Mesenchymal stem cell (in vitro differentiated cells and primary cell): ENCODE measurements around the gene EPHB6. TPM values are rescaled to one million over a fixed set of nuclear protein-coding genes. Genes with fewer than 3 reads are reported as not detected.

Experiments used
- DNase-seq: peaks from one replicate; pipeline ENCODE4 v3.0.0-alpha.2; 2013
- H2AFZ ChIP-seq: one replicate; pipeline ENCODE4 v1.6.1; 2013; ENCODE audit warnings: low read depth, mild to moderate bottlenecking, control low read depth, inconsistent platforms, low read length, moderate library complexity
- H2AK5ac ChIP-seq: 2 replicates; pipeline ENCODE4 v1.6.1; 2013; ENCODE audit warnings: low read length, moderate library complexity, mild to moderate bottlenecking, inconsistent platforms; ENCODE audit not compliant: severe bottlenecking
- H2BK120ac ChIP-seq: one replicate; pipeline ENCODE4 v1.6.1; 2013; ENCODE audit warnings: low read depth, mild to moderate bottlenecking, inconsistent platforms, low read length, moderate library complexity
- H2BK12ac ChIP-seq, 2 experiments: one replicate each; pipeline ENCODE4 v1.6.1; 2013; ENCODE audit warnings: inconsistent platforms in 2 of 2, low read length in 2 of 2, mild to moderate bottlenecking in 2 of 2, moderate library complexity in 2 of 2, control low read depth in 1 of 2
- H2BK15ac ChIP-seq: one replicate; pipeline ENCODE4 v1.6.1; 2013; ENCODE audit warnings: mild to moderate bottlenecking, low read depth, inconsistent platforms; ENCODE audit not compliant: poor library complexity, severe bottlenecking
- H2BK5ac ChIP-seq: 2 replicates; pipeline ENCODE4 v1.6.1; 2013; ENCODE audit warnings: low read depth, mild to moderate bottlenecking, low read length, control low read depth, inconsistent platforms; ENCODE audit not compliant: poor library complexity, severe bottlenecking
- H3K14ac ChIP-seq, 2 experiments: one replicate each; pipeline ENCODE4 v1.6.1; 2013; ENCODE audit warnings: inconsistent platforms in 2 of 2, low read length in 2 of 2, control low read depth in 1 of 2, mild to moderate bottlenecking in 1 of 2, moderate library complexity in 1 of 2
- H3K18ac ChIP-seq, 2 experiments: one replicate each; pipeline ENCODE4 v1.6.1; 2013; ENCODE audit warnings: inconsistent platforms in 2 of 2, low read length in 2 of 2, control low read depth in 1 of 2, low read depth in 1 of 2, mild to moderate bottlenecking in 1 of 2
- H3K23ac ChIP-seq, 2 experiments: one replicate each; pipeline ENCODE4 v1.6.1; 2013; ENCODE audit warnings: inconsistent platforms in 2 of 2, low read length in 2 of 2, mild to moderate bottlenecking in 2 of 2, moderate library complexity in 2 of 2, control low read depth in 1 of 2
- H3K27ac ChIP-seq: 2 replicates; pipeline ENCODE4 v1.5.1; 2013; ENCODE audit warnings: mild to moderate bottlenecking, moderate library complexity, low read length, control low read depth, inconsistent platforms; ENCODE audit not compliant: poor library complexity, severe bottlenecking
- H3K27me3 ChIP-seq, 2 experiments: 2 replicates each; pipeline versions ENCODE4 v1.6.1 to v1.7.0; 2013; ENCODE audit warnings: low read length in 2 of 2, mild to moderate bottlenecking in 2 of 2, moderate library complexity in 2 of 2, control low read depth in 1 of 2, inconsistent platforms in 1 of 2; ENCODE audit not compliant: control insufficient read depth in 1 of 2, insufficient read depth in 1 of 2
- H3K36me3 ChIP-seq, 2 experiments: 2 replicates each; pipeline versions ENCODE4 v1.6.1 to v1.7.0; 2013; ENCODE audit warnings: low read length in 2 of 2, control low read depth in 1 of 2, inconsistent platforms in 1 of 2, low read depth in 1 of 2, mild to moderate bottlenecking in 1 of 2; ENCODE audit not compliant: insufficient read depth in 2 of 2, control insufficient read depth in 1 of 2
- H3K4ac ChIP-seq, 2 experiments: one replicate each; pipeline ENCODE4 v1.6.1; 2013; ENCODE audit warnings: inconsistent platforms in 2 of 2, low read length in 2 of 2, mild to moderate bottlenecking in 2 of 2, moderate library complexity in 2 of 2, control low read depth in 1 of 2, low read depth in 1 of 2
- H3K4me1 ChIP-seq: 2 replicates; pipeline ENCODE4 v1.6.1; 2013; ENCODE audit warnings: low read depth, low read length, control low read depth; ENCODE audit not compliant: control insufficient read depth, insufficient read depth
- H3K4me2 ChIP-seq: 2 replicates; pipeline ENCODE4 v1.6.1; 2013; ENCODE audit warnings: low read length, mild to moderate bottlenecking, inconsistent platforms; ENCODE audit not compliant: poor library complexity, severe bottlenecking
- H3K4me3 ChIP-seq, 2 experiments: 2 replicates each; pipeline versions ENCODE4 v1.5.1 to v1.7.0; 2013; ENCODE audit warnings: low read length in 2 of 2, mild to moderate bottlenecking in 2 of 2, control low read depth in 1 of 2, low read depth in 1 of 2; ENCODE audit not compliant: insufficient read depth in 1 of 2
- H3K79me1 ChIP-seq: replicated peaks from 2 replicates; pipeline ENCODE4 v1.6.1; 2013; ENCODE audit warnings: mild to moderate bottlenecking, control low read depth, low read length, inconsistent platforms; ENCODE audit not compliant: poor library complexity, severe bottlenecking
- H3K9ac ChIP-seq: 2 replicates; pipeline ENCODE4 v1.7.0; 2013; ENCODE audit warnings: mild to moderate bottlenecking, low read length, moderate library complexity
- H3K9me3 ChIP-seq: 2 replicates; pipeline ENCODE4 v1.7.0; 2013; ENCODE audit warnings: mild to moderate bottlenecking, low read length; ENCODE audit not compliant: control insufficient read depth
- H4K8ac ChIP-seq: one replicate; pipeline ENCODE4 v1.6.1; 2013; ENCODE audit warnings: inconsistent platforms, mild to moderate bottlenecking, low read length, moderate library complexity
- H4K91ac ChIP-seq: one replicate; pipeline ENCODE4 v1.6.1; 2013; ENCODE audit warnings: mild to moderate bottlenecking, low read length, inconsistent platforms
- WGBS: methylation state at CpG from one replicate; pipeline ENCODE4 v1.1.7; 2013; ENCODE audit warnings: mixed read lengths; 5-methylcytosine and 5-hydroxymethylcytosine counted together
- polyA plus RNA-seq, 2 experiments: library from polyadenylated mRNA; stranded (reverse); fragments of 200-250 nt; gene quantifications; one replicate each; pipeline ENCODE4 v1.2.3, GENCODE V29; 2013

The EPHB6 gene, protein sequence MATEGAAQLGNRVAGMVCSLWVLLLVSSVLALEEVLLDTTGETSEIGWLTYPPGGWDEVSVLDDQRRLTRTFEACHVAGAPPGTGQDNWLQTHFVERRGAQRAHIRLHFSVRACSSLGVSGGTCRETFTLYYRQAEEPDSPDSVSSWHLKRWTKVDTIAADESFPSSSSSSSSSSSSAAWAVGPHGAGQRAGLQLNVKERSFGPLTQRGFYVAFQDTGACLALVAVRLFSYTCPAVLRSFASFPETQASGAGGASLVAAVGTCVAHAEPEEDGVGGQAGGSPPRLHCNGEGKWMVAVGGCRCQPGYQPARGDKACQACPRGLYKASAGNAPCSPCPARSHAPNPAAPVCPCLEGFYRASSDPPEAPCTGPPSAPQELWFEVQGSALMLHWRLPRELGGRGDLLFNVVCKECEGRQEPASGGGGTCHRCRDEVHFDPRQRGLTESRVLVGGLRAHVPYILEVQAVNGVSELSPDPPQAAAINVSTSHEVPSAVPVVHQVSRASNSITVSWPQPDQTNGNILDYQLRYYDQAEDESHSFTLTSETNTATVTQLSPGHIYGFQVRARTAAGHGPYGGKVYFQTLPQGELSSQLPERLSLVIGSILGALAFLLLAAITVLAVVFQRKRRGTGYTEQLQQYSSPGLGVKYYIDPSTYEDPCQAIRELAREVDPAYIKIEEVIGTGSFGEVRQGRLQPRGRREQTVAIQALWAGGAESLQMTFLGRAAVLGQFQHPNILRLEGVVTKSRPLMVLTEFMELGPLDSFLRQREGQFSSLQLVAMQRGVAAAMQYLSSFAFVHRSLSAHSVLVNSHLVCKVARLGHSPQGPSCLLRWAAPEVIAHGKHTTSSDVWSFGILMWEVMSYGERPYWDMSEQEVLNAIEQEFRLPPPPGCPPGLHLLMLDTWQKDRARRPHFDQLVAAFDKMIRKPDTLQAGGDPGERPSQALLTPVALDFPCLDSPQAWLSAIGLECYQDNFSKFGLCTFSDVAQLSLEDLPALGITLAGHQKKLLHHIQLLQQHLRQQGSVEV
- 0.33 TPM for polyA plus RNA-seq (2013, experiment 1 of 2)
- polyA plus RNA-seq (2013, experiment 2 of 2) = 0.67 TPM

DNA sequence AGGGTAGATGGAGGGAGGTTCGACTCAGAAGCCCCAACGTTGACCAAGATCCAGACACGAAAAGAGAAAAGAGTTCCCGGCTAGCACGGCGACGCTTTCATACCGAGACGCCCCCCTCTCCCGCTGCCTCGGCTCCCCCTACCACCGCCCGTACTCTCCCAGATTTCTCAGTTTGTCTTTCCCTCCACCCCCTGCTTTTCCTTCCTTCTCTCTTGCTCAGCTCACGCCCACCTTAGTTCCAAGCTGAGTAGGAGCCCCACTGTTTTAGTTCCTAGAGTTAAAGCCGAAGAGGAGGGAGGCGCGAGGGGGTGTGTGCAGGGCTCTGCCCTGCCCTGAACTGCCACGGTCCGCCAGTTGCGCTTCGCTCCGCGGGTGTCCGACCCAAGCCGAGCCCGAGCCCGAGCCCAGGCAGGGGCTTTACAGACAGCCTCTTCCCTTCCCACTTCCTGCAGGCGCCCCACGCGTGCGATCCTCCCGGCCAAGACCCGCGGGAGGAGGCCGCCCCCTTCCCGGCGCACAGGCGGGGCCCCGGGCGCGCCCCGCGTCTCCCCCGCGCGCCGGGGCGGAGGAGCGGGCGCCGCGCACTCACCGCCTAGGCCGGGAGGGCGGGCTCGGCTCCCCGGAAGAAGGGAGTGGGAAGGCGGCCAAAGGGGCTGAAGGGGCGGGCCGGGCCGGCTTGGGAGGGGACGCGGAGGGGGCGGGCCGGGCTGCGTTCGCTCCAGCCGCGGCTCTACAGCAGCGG, at the start of gene EPHB6:
TSS of gene EPHB6 (plus strand) at position 705 of the 742 bp plus-strand sequence. CDS start 8,152 bp downstream, outside the sequence.
- Histone ChIP-seq H3K23ac (peak within 1 kb of the TSS in 1 of 2 experiments; percentile 14), H2AK5ac (no peak within 1 kb of the TSS)

DNA sequence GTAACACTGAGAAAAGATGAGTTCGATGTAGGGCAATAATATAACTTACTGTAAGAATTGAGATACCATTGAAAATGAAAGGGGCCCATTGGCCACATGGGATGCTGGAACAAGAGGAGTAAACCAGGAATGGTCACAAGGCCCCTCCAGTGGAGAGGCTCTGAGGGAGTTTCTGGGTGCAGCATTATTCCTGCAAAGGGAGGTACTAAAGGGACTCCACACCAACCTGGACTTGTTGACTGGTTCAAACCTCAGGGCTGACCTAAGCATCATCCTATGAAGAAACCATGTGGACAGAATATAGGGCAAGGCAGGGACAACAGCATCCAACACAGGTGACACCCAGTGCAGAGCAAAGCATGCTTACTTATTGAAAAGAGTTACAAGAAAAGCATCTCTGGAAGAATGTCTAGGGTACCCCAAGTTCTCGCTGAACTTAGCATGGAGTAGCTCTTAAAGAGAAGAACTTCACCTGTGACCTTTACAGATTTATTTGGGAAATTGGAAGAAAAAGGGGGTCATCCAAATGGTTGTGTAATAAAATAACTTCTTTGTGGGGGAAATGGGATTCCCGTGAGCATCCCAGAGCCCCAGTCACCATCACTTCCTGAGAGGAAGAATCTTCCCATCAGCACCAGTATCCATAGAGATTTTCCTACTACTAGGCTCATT, 49.4 kb upstream of the EPHB6 start:
- H3K27me3 ChIP-seq = peaks cover 50 to 81% of the 10 kb centered on the region in 2 experiments
- H2BK5ac ChIP-seq = no peak overlapping the region
- H2AK5ac ChIP-seq = no peak overlapping the region
- DNase-seq = no peak
- no peak overlapping the region for H2BK15ac ChIP-seq
- no peak overlapping the region for H3K9ac ChIP-seq
- no peak overlapping the region for H4K8ac ChIP-seq
- H3K27ac ChIP-seq = no peak overlapping the region
- H3K4me1 ChIP-seq = no peaks in the 10 kb centered on the region
- no peak overlapping the region for H3K18ac ChIP-seq
- no peaks in the 10 kb centered on the region for H3K79me1 ChIP-seq
- no peak overlapping the region for H2AFZ ChIP-seq
- no peak overlapping the region for H3K14ac ChIP-seq
- WGBS = 96% methylated on average over 2 of the region's 3 CpGs
- H3K36me3 ChIP-seq = no peaks in the 10 kb centered on the region
- H3K23ac ChIP-seq = no peak overlapping the region
- H3K9me3 ChIP-seq = no peaks in the 10 kb centered on the region
- no peak overlapping the region for H3K4me3 ChIP-seq
- no peak overlapping the region for H2BK120ac ChIP-seq
- H3K4me2 ChIP-seq = no peak overlapping the region
- no peak overlapping the region for H4K91ac ChIP-seq
- H2BK12ac ChIP-seq = no peak overlapping the region
- no peak overlapping the region for H3K4ac ChIP-seq

More for the DNA sequence above, at the start of gene EPHB6:
- Histone ChIP-seq H3K14ac (peak within 1 kb of the TSS in 1 of 2 experiments; percentile 71), H3K36me3 (no peaks in the 10 kb centered on the region), H3K79me1 (no peaks in the 10 kb centered on the region), H3K4me1 (peaks cover 11% of the 10 kb centered on the region), H2BK120ac (peak within 1 kb of the TSS; percentile 52), H3K18ac (peak within 1 kb of the TSS in 1 of 2 experiments; percentile 28), H4K8ac (peak within 1 kb of the TSS; percentile 10), H2AFZ (peak within 1 kb of the TSS; percentile 79), H3K27ac (no peak within 1 kb of the TSS), H2BK15ac (no peak within 1 kb of the TSS), H3K9me3 (no peaks in the 10 kb centered on the region), H3K9ac (peak within 1 kb of the TSS; percentile 81), H3K4ac (no peak within 1 kb of the TSS), H3K27me3 (peaks cover 16 to 31% of the 10 kb centered on the region in 2 experiments), H3K4me2 (peak within 1 kb of the TSS; percentile 95), H2BK5ac (no peak within 1 kb of the TSS), H3K4me3 (peak within 1 kb of the TSS; percentile 54 to 91), H4K91ac (no peak within 1 kb of the TSS), H2BK12ac (no peak within 1 kb of the TSS)
- peak; percentile 46 for DNase-seq
- under 1% methylated on average over 39 of the region's 70 CpGs for WGBS

DNA sequence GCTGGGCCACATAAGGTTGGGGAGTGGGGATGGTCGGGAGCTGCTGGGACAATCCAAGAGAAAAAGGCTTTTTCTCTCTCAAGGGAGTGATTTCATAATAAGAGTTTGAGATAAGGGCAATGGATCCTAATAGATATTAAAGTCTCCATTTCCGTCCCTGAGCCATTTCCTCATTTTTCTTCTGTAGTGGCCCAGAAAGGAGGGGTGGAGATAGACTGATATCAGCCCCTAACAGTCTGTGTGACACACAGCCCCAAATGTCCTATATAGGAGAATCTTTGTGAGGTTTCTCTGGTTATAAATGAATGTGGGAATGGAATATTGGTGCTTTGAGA, 48.9 kb upstream of the EPHB6 start:
- H2AK5ac ChIP-seq = no peak overlapping the region
- H3K4ac ChIP-seq = no peak overlapping the region
- H2AFZ ChIP-seq = no peak overlapping the region
- 33% methylated on average over 1 of the region's 2 CpGs for WGBS
- no peak overlapping the region for H2BK12ac ChIP-seq
- no peak overlapping the region for H3K18ac ChIP-seq
- H3K9ac ChIP-seq = no peak overlapping the region
- no peak overlapping the region for H2BK120ac ChIP-seq
- DNase-seq = no peak
- no peak overlapping the region for H4K91ac ChIP-seq
- H3K4me2 ChIP-seq = no peak overlapping the region
- H2BK15ac ChIP-seq = no peak overlapping the region
- H3K4me1 ChIP-seq = no peaks in the 10 kb centered on the region
- no peak overlapping the region for H4K8ac ChIP-seq
- H3K4me3 ChIP-seq = no peak overlapping the region
- H2BK5ac ChIP-seq = no peak overlapping the region
- H3K23ac ChIP-seq = no peak overlapping the region
- peaks cover 45 to 76% of the 10 kb centered on the region in 2 experiments for H3K27me3 ChIP-seq
- no peaks in the 10 kb centered on the region for H3K79me1 ChIP-seq
- no peak overlapping the region for H3K14ac ChIP-seq
- H3K9me3 ChIP-seq = no peaks in the 10 kb centered on the region
- no peaks in the 10 kb centered on the region for H3K36me3 ChIP-seq
- H3K27ac ChIP-seq = no peak overlapping the region
